ENCODE data around the gene SYTL3.

SYTL3 gene

DNA sequence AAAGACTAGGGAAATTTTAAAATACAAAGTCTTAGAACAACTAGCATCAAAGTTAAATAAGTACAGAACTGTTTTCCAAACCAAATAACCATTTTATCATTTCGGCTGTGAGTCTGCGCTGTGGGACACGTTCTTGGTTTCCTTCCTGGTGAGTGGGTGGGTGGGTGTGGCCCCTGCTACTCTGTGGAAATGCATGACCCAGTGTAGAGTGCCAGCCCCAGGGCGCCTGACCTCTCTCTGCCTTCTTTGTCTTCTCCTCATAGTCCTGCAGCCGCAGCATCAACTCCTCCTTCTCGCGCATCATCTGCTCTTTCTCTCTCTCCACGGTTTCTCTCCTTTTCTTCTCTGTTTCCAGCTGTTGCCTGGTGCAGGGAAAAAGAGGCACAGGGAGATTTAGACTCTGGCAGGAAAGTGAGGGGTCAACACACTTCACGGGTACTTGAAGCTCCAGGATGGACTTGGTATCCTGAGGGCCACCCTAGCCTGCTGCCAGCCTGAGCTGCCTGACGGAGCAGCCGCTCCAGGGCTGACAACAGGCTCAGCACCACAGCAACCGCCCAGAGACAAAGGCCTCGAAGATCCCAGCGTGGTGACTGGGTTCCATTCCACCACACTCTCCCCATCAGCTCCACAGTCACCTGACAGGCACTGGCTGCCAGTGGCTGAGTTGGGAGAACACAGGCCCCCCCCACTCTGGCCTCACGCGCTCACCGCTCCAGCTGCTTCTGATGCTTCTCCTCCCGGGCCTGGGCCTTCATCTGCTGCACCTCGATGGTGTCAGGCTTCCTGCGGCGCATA lies 120.9 kb downstream of the SYTL3 start:
- in situ Hi-C loops (cut with HindIII; ENCODE audit: low sequenced_read_pairs) = no loop called here

DNA sequence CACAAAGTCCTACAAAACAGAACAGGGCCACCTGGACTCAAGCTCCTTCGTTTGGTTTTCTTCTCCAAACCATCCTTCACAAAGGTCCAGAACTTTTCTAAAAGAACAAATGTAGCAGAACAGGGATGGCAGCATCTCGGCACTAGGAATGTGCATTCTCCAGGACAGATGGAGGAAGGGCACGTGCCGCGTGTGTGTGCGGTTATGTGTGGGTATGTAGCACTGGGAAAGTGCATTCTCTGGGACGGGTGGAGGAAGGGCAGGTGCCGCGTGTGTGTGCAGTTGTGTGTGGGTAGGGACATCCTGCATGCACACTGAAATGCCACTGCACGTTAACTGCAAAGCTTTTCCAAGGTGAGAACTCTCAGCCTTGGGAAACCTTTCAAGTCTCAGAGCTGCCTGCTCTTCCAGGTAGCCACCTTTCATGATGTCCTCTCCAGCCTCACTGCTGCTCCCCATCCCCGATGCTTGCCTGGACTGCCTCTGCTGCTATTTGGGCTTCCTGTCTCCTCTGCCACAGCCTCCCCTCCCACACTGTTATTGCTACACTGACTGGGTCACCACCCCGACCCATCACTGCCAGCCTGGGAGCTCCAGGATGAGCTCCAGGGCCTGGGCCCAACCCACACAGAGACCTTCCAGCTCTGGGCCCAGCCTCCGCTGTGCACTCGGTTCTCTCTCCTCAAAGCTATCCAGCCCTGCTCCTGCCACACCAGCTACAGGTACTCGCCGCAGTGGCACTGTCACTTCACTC lies 121.7 kb downstream of the SYTL3 start:
- in situ Hi-C loops (cut with HindIII; ENCODE audit: low sequenced_read_pairs) = no loop called here

DNA sequence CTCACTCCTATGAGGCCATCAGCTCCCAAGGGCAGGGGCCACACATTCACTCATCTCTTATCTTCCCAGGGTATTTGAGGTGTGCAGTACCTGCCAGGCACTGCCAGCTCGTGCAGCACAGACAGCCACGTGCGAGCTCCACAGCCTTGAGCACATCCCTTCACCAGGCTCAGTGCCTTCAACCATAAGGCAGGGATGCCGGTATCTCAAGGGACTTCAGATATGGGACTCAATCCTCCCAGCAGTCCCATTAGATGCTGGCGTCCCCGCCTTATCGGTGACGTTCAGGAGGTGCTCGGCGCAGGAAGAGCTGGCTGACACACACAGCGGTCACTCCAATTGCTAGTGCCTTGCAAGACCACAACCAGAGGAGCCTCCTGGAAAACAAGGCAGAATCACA lies 122.3 kb downstream of the SYTL3 start:
- in situ Hi-C loops (cut with HindIII; ENCODE audit: low sequenced_read_pairs) = no loop called here

DNA sequence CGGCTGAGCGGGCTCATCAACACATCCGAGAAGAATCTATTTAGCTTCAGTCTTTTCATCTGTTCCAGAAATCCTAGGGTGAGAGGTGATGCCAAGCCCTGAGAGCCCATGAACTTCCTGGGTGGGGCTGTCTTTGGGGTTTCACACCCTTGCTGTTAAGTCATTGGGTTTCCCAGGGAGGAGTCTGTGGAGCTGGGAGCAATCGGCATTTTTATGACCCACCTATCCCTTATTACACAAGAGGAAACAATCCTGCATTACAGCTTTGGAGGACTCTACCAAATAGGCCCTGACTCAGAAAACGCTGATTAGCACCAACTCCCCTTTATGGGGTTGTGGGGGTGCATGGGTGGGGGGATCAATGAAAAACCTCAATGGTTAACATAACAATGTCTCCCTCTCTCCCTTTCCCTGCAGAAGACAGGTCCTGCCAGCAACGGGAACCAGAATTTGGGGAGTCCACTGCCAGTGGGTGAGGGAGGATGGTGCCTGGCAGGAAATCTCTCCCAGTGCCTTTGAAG lies 123.1 kb downstream of the SYTL3 start:
- in situ Hi-C loops (cut with HindIII; ENCODE audit: low sequenced_read_pairs) = no loop called here

DNA sequence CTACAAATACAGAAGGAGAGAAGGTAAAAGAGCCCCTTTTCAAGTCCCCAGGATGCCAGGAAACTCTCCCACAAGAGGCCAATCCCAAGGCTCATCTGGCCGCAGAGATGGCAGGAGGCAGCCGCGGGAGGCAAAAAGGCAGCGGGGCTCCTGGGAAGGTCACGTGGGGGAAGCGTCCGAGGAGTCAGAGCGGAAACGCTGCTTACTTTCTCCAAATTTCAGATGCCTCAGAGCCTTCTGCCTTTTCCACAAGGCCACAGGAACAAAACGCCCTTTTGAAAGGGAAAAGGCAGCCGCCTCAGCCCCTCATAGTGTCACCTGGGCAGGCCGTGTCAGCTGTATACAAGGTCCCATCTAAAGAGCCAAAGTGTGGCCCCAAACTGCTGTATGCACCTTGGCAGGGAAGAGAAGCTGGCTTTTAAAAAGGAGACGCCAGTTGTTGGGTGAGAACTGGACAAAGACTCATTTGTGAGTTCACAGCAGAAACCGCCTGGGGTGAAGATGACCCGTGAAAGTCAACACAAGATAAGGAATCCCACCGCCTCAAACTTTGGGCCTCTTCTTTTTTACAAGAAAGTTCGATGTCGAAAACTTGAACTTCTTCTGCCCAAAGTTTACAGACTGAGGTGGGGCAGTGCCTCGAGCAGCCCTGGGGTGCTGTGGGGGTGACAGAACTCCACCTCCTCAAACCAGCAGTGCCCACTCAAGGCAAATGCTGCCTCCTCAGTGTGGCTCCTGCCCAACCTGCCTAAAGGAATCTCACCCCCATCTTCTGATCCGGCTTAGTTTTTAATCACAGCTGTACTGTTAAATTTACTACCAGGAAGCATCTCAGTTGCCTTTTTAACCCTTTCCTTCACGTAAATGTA lies 124.0 kb downstream of the SYTL3 start:
- in situ Hi-C loops (cut with HindIII; ENCODE audit: low sequenced_read_pairs) = no loop called here

DNA sequence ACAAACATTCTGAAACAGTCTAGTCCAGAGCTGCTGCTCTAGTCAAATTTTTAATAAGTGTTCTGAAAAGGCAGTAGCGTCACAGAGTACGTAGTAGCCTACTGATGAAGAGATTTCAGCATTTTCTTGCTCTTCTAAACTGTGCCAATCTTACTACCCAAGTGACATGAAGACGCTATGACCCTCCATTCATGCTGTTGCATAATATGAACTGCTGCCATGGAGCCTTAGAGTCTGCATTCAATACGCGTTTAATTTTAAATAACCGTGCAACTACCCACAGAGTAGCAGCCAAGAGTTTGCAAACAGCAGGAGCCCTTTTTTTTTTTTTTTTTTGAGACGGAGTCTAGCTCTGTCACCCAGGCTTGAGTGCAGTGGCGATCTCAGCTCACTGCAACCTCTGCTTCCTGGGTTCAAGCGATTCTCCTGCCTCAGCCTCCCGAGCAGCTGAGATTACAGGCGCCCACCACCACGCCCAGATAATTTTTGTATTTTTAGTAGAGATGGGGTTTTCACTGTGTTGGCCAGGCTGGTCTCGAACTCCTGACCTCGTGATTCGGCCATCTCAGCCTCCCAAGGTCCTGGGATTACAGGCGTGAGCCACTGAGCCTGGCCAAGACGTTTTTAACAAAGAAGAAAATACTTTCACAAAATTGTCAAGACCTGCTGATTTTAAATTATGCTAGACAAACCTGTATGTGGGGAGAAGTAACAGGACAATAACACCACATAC lies 125.0 kb downstream of the SYTL3 start:
- in situ Hi-C loops (cut with HindIII; ENCODE audit: low sequenced_read_pairs) = no loop called here

DNA sequence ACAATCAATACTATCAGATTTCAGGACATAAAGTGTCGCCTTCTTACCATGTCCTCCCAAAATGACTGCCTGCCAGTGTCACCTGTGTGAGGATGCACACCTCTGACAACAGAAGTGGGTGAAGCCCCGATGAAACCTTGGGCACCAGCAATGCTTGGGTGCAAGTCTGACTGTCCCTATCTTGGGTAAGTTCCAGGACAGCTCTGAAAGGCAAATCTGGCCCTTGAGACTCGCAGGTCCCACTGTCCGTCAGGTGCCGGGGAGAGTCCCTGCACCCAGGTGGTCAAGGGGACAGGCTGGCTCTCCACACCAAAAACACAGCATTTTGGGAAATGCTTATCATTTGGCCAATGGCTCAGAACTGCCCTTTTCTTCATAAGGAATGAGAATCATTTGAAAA lies 126.0 kb downstream of the SYTL3 start:
- in situ Hi-C loops (cut with HindIII; ENCODE audit: low sequenced_read_pairs) = no loop called here

DNA sequence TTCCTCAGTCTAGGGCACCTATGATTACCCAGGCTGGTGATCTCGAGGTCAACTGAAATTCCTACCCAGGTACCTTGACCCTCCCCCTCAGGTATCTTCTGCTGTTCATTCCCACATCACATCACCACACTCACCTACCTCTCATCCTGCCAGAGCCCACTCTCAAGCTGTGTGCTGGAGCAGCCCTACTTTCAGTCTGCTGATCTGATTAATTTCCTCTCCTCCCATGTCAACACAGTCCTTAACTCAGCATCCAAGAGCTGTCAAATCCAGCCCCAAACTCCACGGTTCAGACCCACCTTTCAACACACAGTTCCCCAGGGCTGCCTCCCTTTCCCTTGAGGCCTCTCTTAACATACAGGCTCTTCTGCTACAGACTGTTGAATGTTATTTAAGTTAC lies 126.9 kb downstream of the SYTL3 start:
- in situ Hi-C loops (cut with HindIII; ENCODE audit: low sequenced_read_pairs) = no loop called here

DNA sequence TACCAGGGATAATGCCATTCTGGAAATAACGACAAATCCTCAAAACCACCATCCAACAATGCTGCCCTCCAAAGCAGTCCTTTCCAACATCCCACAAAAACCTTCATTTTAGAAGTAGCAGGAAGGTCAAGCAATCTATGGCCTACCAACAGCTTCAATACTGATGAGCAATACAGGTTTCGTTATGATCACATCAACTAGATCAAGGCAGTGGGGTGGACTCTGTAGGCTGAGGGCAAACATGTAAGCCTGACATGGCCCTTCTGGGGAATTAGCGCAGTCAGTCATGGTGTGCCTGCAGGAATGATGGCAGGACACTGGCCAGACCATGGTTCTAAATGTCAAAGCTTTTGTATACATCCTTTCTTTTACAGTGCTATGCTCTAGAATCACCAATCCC lies 127.7 kb downstream of the SYTL3 start:
- in situ Hi-C loops (cut with HindIII; ENCODE audit: low sequenced_read_pairs) = no loop called here

DNA sequence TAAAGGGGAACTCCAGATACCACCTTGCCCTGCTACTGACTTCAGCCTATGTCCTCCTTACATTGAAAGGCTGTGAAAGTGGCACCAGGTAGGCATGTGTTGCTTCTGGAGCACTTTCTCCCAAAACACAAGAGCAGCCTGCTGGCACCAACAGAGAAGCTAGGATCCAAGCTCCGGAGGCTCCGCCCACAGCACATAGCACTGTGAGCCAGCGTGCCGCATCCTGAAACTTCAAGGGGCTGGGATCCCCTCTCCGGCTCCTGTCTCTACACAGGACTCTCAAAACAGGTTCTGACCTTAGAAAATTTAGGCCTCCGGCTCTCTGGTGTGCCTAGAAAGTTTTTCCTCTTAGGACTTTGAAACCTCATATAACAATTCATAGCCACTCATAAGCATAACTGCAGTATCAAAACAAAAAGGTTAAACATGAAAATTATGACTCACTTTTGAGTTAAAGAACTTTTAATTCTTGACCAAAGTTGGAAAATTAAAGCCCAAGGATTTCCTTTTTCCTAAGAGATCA lies 128.2 kb downstream of the SYTL3 start:
- in situ Hi-C loops (cut with HindIII; ENCODE audit: low sequenced_read_pairs) = no loop called here

DNA sequence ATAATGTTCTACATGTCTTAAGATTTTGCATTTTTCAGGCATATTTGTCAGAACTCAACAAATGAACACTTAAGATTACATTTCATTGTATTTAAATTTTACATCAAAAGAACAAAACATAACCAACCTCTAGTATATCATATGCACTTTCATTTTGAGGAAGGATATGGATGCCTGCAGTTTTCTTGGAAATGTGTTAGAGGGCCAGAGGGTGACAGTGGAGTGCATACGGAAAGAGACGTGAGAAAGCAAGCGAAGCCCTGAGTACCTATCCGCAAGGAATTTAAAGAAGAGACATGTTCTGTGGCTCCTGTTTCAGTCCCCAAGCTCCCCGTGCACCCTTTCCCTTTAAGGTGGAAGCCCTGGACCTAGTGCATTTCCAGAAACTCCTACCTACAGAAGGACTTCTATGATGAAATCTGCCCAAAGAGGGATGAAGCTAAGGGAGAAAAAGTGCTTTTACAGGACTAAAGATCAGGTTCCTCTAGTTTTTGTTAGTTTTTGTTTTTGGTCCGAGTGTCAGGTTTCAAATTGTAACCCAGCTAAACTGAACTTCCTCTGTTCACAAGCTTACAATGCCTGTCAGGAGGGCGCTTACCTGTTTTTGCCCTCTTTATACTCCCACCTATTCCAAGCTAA lies 130.5 kb downstream of the SYTL3 start:
- in situ Hi-C loops (cut with HindIII; ENCODE audit: low sequenced_read_pairs) = no loop called here

DNA sequence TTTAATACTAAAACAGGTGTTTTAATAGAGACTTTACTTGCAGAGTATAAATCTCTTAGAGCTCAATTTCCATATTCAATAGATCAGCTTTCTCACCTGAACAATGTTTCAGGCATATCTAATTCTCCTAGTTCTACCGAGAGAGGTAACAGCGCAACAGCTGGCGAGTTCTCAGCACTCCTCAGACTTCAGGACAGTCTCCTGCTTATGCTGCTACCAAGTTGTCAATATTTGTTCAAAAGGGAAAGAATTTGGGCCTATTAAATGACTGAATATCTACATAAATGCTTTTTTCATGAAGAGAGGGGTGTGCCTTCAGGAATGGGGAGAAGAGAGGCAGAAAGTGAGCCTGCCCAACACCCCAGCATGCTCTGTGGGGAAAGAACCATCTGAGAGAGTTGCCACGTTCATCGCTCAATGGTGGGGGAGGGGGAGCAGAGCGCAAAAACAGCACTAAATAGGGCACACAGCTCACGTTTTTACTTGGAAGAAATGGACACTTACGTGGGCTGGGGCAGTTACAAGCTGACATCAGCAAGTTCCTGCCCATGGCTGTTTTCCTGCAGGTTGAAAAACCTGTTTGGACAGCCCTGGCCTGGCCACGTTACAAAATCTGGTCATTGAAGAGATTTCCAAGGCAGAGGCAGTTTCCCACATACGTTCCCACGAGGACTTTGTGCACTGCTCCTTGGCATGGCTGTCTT lies 131.3 kb downstream of the SYTL3 start:
- in situ Hi-C loops (cut with HindIII; ENCODE audit: low sequenced_read_pairs) = no loop called here

DNA sequence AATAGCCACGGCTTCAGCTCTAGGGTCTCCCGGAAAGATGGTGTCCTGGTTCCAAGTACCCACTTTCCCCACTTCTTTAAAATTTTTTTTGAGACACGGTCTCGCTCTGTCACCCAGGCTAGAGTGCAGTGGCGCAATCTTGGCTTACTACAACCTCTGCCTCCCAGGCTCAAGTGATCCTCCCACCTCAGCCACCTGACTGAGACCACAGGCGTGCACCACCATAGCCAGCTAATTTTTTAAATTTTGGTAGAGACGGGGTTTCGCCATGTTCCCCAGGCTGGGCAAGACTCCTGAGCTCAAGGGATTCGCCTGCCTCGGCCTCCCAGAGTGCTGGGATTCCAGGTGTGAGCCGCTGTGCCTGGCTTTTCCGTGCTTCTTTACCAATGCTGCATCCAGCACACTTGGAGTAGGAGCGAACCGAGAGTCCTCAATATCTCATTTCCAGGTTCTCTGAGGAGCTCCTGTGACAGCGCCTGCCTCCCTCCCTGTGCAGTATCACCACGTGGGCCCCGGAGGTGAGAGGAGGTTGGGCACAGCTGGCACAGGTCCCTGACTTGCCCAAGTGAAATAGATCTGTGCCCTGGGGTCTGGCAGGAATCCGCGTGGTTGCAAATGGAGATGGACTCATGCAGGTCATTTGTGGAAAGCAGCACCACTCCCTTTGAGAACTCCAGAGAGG lies 132.0 kb downstream of the SYTL3 start:
- in situ Hi-C loops (cut with HindIII; ENCODE audit: low sequenced_read_pairs) = no loop called here

DNA sequence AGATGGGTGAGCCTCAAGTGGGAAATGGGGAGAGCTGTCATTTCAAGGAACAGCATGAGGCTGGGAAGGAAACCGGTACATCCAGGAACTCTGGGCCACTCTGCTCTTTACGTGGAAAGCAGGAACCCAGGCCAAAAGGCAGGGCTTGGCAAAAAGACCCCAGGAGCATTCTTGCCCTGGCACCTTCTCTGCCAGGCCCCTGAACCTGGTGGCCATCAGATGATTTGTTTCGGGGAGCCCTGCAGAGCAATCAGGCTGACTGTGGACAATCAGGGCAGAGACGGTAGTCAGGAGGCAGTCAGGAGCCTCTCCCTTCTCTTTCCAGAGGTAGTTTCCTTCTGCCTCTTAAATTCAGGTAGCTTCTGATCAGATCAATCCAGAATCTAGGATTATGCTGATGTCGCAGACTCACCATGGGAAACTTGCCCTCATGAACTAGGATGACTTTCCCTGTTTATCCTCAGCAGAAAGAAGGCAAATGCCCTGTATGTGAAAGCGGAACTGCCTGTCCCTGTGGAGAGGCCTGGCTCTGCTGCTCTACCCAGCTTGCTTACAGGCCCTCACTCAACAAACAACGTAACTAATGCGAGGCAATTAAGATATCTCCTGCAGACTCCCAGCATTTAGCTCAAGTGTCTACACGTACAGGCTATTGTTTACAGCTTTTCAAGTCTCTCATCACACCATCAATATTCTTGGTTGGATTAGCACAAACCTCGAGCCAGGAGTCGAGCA lies 132.7 kb downstream of the SYTL3 start:
- in situ Hi-C loops (cut with HindIII; ENCODE audit: low sequenced_read_pairs) = no loop called here

DNA sequence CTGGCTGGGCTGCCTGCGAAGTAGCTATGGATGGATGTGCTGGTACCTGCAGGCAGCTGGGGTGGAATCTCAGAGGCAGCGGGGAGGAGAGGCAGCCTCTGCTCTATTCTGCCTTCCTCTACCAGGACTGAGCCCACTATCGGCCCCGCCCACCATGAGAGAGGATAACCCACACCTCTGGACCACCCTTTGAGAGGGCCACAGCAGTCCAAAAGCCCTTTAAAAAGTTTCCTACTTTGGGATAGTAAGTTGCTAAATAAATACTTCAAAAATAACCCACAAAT lies 133.3 kb downstream of the SYTL3 start:
- in situ Hi-C loops (cut with HindIII; ENCODE audit: low sequenced_read_pairs) = no loop called here

DNA sequence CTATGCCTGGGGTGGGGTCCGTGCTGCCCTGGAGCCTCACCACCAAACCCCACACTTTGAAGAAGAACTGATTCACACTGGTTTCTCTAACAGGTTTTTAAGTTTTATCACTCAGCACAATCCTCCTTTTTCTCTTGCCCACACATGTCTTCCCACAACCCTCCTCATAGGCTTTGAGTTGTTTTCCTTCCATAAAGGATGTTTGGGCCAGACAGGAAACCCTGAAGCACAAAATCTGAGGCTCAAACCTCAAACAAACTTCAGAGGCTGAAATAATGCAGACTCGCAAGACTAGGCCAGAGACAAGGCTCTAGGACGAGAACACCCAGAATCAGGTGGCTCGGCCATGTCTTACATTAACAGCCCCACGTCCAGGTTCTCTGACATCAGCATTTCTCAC lies 134.0 kb downstream of the SYTL3 start:
- in situ Hi-C loops (cut with HindIII; ENCODE audit: low sequenced_read_pairs) = no loop called here

DNA sequence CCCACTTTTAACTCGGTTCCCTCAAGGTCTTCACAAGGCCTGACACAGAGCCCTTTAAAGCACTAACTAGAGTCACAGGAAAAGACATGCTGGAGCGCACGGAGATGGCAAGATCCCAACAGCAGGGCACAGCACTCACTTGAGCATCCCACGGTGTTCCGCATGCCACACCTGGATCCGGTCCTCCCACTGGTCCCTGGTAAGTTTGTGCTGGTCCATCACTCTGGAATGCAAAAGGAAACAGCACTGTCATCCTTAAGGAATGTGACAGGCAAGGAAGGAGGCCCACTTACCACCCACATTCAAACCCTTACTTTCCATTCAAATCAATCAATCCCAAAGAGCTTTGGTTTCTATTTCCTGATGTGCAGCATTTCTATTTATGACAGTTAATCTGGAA lies 134.7 kb downstream of the SYTL3 start:
- in situ Hi-C loops (cut with HindIII; ENCODE audit: low sequenced_read_pairs) = no loop called here

DNA sequence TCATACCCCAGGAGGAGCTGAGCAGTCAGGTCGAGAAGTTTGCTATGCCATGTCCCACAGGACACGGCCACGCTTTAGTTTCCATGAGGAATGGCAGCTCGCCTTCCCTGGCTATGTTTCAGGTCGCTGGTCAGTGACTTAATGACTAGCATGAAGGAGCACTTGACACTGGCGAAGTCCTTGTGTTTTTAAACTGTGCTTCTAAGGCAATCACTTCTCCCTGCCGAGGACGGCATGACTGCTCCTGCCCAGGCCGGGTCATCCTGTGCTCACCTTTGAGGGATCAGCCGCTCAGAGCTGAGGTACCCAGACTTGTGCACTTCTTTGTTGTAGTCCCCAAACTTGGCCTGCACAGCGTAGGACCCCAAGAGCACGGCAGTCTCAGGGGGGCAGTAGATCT lies 135.2 kb downstream of the SYTL3 start:
- in situ Hi-C loops (cut with HindIII; ENCODE audit: low sequenced_read_pairs) = no loop called here
